NCI-H1694 treated with DMSO at 0.1 percent for 48 hours (cell line): Measurements from ENCODE around the gene RPL15.

Experiments
- DNase-seq: peaks from one replicate; lab custom pipeline; 2025; lab: John Stamatoyannopoulos, UW

Gene RPL15

GRCh38 chr3:23931597-23931996 is 14.7 kb downstream of the RPL15 start:
- no peak for DNase-seq

GRCh38 chr3:23932571-23932970 is 15.6 kb downstream of the RPL15 start:
- DNase-seq, result no peak

DNA sequence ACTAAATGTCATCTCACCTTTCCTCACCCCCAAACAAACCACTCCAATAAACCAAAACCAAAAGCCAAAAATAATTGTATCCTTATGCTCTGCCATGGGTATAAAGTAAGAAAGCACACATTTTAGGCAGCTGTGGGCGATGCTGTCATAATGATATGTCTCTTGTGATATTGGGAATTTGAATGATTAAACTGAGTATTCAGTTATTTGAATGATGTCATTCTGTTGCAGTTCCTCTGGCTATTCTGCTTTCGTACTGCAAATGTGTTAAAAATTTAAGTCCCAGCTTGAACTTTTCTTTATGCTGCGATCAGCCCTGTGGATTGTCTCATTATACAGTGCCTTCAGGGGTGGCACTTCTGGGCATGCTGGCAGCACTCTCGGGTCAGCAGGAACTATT is 17.3 kb downstream of the RPL15 start:
- DNase-seq, result no peak

DNA sequence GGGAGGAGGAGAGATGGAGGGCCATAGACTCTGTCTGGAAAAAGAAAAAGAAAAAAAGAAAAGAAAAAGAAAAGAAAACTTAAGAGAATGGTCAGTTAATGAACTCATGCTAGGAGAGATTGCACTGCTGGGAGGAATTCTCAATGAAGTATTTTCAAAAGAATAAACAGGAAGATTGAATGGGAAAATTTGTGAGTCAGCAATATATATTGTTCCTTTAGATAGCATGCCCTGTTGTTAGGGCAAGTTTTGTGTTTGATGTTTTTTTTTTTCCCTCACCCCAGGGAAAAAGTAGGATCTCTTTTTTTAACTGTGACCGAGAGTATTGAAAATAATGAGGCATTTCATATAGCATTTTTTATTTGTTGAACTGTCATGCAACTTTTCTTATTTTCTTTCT is 20.4 kb downstream of the RPL15 start:
- no peak for DNase-seq

GRCh38 chr3:23938688-23939087 is 21.8 kb downstream of the RPL15 start:
- no peak for DNase-seq

DNA sequence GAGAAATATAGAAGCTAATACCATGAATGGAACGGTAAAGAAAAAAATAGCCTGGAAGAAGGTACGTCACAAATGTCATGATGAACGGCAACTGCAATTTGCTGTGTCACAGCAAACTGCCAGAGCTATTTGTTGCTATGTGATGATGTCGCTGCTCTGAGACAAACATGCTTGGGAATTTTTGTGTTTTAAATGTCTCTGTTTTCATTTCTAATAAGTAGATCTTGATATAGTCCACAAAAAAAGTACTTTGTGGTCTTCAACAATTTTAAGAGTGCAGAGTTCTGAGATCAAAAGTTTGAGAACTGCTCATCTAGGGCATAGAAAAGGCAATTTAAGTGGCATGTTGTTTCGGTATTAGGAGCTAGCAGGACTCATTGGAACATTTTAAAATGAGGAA is 23.8 kb downstream of the RPL15 start:
- no peak for DNase-seq

DNA sequence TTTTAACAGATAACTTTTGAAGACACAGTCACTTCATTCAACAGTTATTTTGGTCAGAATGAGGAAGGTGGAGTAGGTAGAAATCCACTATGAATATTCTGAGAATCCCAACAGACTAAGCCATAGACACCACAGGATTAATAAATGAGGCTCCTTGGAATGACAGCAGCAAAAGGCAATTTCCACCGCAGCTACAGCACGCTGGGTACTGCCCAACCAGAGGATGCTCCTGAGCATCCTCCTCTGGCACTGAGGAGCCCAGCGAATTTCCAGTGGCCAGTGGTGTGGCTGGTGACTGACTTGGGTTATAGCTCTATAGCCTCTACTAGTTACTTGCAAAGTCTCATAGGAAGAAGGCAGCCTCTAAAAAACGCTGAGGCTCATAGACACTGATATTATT is 24.5 kb downstream of the RPL15 start:
- DNase-seq, result no peak

DNA sequence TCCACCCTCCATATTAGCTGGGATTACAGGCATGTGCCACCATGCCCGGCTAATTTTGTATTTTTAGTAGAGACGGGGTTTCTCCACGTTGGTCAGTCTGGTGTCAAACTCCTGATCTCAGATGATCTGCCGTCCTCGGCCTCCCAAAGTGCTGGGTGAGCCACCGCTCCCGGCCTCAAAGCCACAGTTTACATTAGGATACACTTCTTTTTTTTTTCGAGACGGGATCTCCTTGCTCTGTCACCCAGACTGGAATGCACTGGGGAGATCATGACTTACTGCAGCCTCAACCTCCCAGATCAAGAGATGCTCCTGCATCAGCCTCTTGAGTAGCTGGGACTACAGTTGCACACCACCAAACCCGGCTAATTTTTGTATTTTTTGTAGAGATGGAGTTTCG is 25.6 kb downstream of the RPL15 start:
- no peak for DNase-seq

- DNase-seq, result no peak
Observed at GRCh38 chr3:23944007-23944783, 27.3 kb downstream of the RPL15 start.

DNA sequence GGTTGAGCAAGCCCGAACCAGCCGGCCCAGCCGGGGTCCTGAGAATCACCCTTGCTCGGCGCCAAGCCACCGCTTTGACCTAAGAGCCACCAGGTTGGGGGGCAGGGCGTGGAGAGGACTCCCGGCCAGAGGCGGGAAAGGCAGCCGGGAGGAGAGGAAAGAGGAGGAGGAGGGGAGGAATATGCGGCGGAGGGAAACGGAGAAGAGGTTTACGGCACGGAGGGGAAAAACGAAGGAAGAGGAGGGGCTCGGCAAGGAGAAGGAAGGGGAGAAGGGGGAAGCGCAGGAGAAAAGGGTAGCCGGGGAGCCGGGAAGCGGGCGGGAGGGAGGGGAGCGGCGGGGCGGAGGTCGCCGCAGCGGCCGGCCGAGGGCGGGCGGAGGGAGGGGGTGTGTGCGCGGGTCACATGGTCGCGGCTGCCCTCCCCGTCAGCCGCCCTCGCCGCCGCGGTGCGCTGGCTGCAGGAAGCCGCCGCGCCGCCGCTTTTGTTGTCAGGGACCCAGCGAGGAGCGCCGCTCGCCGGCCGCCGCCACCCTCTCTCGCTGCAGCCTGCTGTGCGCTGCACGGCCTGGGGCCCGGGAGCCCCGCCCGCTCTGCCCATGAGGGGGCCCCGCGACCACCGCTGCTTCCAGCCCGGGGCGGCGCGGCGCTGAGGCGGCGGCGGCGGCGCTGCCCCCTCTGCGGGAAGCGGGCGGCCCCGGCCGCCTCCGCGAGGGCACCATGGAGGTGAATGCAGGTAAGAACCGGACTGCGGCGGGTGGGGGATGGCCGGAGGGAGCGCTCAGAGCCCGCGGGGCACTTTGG is 28.1 kb downstream of the RPL15 start, which contains the start of gene NR1D2:
TSS of gene NR1D2 (plus strand) at position 426 of the 802 bp plus-strand sequence. CDS start at position 719, 293 bp downstream.
- DNase-seq, result no peak

DNA sequence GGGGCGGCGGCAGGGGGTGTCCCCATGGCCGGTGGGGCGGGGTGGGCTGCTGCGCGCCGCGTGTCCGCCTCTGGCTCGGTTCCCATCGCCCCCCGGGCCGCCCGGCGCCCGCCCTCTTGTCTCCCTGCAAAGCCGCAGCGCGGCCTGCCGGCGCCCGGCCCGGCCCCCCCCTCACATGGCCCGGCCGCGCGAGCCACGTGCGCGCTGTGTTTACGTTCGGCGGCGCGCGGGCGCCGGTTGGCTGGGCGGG is 28.7 kb downstream of the RPL15 start:
- no peak for DNase-seq

DNA sequence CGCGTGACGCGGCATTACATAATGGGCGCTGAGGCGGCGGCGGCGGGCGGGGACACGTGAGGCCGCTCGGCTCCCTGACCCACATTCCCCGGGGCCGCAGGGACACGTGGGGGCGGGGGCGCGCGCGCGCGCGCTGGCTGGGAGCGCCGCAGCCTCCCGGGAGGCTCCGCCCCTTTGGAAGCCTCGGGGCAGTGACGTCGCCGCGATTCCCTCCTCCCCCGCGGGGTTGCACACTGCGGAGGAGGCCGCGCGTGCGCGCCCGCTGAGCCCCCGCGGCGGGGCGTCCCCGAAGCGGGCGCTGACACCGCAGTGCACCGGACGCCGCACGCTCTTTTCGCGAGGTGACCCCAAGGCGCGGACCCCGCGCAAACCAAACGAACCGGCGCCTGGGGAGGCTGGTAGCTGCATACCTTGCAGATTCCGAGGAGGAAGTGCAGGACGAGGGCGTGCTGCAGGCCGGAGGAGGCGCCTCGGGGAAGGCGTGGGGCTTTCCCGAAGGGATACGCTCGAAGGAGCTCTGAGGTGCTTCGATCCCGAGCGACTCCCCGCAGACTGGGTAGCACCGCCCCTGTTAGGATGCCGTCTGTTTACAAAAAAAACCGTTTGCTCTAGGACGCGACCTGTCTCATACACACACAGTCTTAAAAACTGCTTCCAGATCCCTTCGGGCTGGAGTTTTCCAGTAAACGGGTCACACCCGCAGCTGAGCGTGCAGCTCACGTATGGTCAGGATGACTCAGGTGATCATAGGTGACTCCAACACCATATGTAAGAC is 29.2 kb downstream of the RPL15 start:
- DNase-seq, result peak; percentile 66

- DNase-seq, result no peak
Observed at GRCh38 chr3:23948761-23949160, 31.8 kb downstream of the RPL15 start.

DNA sequence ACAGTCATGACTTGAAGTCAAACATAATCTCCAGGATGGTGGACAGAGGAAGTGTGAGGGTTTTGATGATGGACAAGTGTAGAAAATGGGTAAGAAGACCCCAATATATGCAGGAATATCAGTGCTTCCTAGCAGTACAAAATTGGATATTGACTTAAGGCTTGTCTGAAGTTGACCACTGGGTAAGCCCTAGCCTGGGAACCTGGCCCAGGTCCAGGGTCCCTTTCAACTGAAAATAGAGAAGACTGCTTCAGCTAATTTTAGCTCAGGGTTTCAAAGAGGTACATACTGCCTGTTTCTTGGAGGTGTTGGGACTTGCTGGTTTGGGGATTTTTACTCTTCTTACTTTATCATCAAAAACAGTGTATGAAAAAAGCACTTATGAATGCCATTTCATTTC is 32.9 kb downstream of the RPL15 start:
- DNase-seq, result no peak

- no peak for DNase-seq
Observed at GRCh38 chr3:23950293-23950692, 33.4 kb downstream of the RPL15 start.

GRCh38 chr3:23952646-23953045 is 35.7 kb downstream of the RPL15 start:
- no peak for DNase-seq

GRCh38 chr3:23953523-23953922 is 36.6 kb downstream of the RPL15 start:
- no peak for DNase-seq

DNA sequence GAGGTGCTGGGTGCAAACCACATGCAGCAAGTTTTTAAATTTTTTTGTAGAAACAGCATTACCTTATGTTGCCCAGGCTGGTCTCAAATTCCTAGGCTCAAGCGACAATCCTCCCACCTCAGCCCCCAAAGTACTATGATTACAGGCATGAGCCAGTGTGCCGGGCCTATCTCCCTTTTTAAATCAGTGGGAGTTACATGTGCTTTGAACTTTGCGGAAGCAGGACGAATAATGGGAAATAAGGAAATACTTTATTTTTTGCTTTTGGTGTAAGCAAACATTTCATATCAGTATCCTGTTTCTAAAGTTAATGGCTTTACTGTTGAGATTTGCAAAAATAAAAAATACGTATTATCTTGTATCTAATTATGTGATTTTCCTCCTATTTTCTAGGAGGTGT is 37.2 kb downstream of the RPL15 start:
- DNase-seq, result no peak

GRCh38 chr3:23956701-23957100 is 39.8 kb downstream of the RPL15 start:
- no peak for DNase-seq

- no peak for DNase-seq
Observed at GRCh38 chr3:23959135-23959900, 42.4 kb downstream of the RPL15 start.

DNA sequence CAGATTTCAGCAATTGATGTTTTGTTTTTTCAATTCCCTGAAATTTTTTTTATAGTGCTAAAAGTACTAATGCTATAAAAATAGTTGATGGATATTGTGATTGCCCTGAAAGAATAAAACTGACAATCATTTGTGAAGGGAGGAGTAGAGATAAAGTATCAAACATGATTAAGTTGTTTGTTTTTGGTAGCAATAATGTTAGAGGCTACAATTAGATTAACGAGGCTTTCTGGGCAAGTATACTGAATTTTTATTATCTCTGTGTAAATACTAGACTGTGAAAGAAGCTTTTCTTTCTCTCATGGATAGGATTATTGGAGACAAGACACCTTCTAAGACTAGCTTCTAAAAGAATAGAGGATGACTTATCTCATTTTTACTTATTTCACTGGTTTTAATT is 43.7 kb downstream of the RPL15 start:
- no peak for DNase-seq

DNA sequence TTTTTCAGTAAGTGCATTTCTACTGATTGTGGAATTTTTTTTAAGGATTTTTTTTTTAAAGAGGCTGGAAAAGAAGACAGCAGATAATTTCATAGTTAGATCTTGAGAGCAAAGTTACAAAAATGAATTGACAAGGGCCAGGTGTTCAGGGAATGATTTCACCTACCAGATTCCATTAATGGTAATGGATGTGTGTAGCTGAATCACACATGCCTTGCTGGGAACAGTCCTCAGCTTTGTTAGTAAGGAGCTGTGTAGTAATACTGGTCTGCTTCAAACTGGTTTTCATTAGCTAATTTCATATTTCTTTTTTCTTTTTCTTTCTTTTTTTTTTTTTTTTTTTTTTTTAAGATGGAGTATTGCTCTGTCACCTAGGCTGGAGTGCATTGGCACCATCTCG is 44.1 kb downstream of the RPL15 start:
- no peak for DNase-seq
